ENCODE results near the gene ALK.

The ALK gene

DNA sequence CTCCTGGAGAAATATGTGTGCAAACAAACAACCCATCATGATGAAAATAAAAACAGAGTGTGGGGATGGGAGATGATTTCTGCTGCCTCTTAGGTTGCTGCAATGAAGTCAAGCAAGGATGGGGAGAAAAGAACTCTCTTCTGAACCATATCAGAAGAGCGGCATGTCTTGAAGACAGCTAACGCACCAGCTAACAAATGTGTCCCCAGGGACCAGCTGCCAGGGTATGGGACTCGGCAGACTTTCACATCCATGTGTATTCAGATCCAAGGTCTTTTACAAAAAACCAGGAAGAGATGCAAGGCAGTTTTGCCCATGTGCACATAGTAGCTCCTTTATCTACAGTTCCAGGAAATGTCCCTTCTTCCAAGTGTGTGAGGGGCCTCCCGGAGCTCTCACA, 680.8 kb downstream of the ALK start:
- TF ChIP-seq ZNF514 (tag by site-specific recombination; IDR thresholded peaks at IDR 0.05) = no peak
- TF ChIP-seq, protein P1, sequence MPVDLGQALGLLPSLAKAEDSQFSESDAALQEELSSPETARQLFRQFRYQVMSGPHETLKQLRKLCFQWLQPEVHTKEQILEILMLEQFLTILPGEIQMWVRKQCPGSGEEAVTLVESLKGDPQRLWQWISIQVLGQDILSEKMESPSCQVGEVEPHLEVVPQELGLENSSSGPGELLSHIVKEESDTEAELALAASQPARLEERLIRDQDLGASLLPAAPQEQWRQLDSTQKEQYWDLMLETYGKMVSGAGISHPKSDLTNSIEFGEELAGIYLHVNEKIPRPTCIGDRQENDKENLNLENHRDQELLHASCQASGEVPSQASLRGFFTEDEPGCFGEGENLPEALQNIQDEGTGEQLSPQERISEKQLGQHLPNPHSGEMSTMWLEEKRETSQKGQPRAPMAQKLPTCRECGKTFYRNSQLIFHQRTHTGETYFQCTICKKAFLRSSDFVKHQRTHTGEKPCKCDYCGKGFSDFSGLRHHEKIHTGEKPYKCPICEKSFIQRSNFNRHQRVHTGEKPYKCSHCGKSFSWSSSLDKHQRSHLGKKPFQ (tag by site-specific recombination; IDR thresholded peaks at IDR 0.05) = no peak
- H3K4me1 ChIP-seq (ENCODE audit: control insufficient read depth, insufficient read depth, low read length) = no peaks in the 10 kb centered on the region
- no peak overlapping the region for H3K4me3 ChIP-seq (ENCODE audit: low read depth, low read length)
- ChIA-PET CTCF (interaction anchor here (0.6 kb wide), 1 partner anchor 261 kb away, joined by 3 read pairs; no protein-coding TSS in a partner anchor), POLR2A (no interaction called here)
- no peaks in the 10 kb centered on the region for H3K36me3 ChIP-seq (ENCODE audit: control insufficient read depth in 2 of 2, insufficient read depth in 1 of 2, low read length in 2 of 2)
- H3K27ac ChIP-seq (ENCODE audit: extremely low read depth, low read depth, low read length) = no peak overlapping the region
- H3K9me3 ChIP-seq (ENCODE audit: control insufficient read depth, insufficient read depth, low read depth, low read length) = no peaks in the 10 kb centered on the region

- ChIA-PET CTCF (interaction anchor here (0.6 to 1.9 kb wide), 19 partner anchors 12 to 787 kb away, joined by 3 to 12 read pairs (median 4); no protein-coding TSS in a partner anchor), POLR2A (interaction anchor here (0.6 kb wide), 1 partner anchor 241 kb away, joined by 3 read pairs; no protein-coding TSS in a partner anchor)
- H3K4me1 ChIP-seq (ENCODE audit: control insufficient read depth, insufficient read depth, low read length) = no peaks in the 10 kb centered on the region
- no peaks in the 10 kb centered on the region for H3K9me3 ChIP-seq (ENCODE audit: control insufficient read depth, insufficient read depth, low read depth, low read length)
- H3K36me3 ChIP-seq (ENCODE audit: control insufficient read depth in 2 of 2, insufficient read depth in 1 of 2, low read length in 2 of 2) = no peaks in the 10 kb centered on the region
- H3K4me3 ChIP-seq (ENCODE audit: low read depth, low read length) = no peak overlapping the region
- no peak overlapping the region for H3K27ac ChIP-seq (ENCODE audit: extremely low read depth, low read depth, low read length)
- no peak for TF ChIP-seq ZNF530 (tag by site-specific recombination; IDR thresholded peaks at IDR 0.05; ENCODE audit: low read depth)
- TF ChIP-seq ZNF214 (tag by site-specific recombination; IDR thresholded peaks at IDR 0.05; ENCODE audit: borderline replicate concordance) = no peak
- TF ChIP-seq, protein P2, sequence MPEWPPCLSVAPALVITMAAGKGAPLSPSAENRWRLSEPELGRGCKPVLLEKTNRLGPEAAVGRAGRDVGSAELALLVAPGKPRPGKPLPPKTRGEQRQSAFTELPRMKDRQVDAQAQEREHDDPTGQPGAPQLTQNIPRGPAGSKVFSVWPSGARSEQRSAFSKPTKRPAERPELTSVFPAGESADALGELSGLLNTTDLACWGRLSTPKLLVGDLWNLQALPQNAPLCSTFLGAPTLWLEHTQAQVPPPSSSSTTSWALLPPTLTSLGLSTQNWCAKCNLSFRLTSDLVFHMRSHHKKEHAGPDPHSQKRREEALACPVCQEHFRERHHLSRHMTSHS (tag by site-specific recombination; IDR thresholded peaks at IDR 0.05) = no peak
- no peak for TF ChIP-seq ZNF175 (tag by site-specific recombination; IDR thresholded peaks at IDR 0.05)
- TF ChIP-seq ZNF560 (tag by site-specific recombination; IDR thresholded peaks at IDR 0.05; ENCODE audit: borderline replicate concordance) = no peak
- TF ChIP-seq ZNF449 (tag by site-specific recombination; IDR thresholded peaks at IDR 0.05) = peak; percentile 92
Measured at GRCh38 chr2:29239209-29239960, 682.0 kb downstream of the ALK start.

DNA sequence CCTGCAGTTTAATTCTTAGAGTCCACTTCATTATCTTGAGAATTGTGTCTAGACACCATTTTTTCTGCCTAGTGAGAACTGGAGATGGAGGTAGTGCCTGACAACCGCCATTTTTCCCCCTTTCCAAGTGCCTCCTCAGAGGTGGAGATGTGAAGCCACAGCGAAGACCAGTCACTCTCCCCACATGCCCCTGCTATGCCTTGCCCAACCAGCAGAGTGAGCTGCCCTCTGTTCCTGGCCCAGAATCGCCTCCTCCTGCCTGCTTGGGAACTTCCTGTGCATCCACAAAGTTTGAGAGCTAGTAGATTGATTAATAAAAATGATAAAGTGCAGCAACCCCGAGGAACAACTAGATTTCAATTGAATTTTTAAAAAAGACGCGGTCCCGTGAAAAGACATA, 682.9 kb downstream of the ALK start:
- ChIA-PET POLR2A (interaction anchor here (0.6 kb wide), 1 partner anchor 242 kb away, joined by 3 read pairs; no protein-coding TSS in a partner anchor), CTCF (interaction anchor here (0.6 to 1.9 kb wide), 16 partner anchors 13 to 788 kb away, joined by 3 to 12 read pairs (median 4); no protein-coding TSS in a partner anchor)
- Histone ChIP-seq H3K4me1 (ENCODE audit: control insufficient read depth, insufficient read depth, low read length) (no peaks in the 10 kb centered on the region), H3K36me3 (ENCODE audit: control insufficient read depth in 2 of 2, insufficient read depth in 1 of 2, low read length in 2 of 2) (no peaks in the 10 kb centered on the region), H3K27ac (ENCODE audit: extremely low read depth, low read depth, low read length) (no peak overlapping the region), H3K4me3 (ENCODE audit: low read depth, low read length) (no peak overlapping the region), H3K9me3 (ENCODE audit: control insufficient read depth, insufficient read depth, low read depth, low read length) (no peaks in the 10 kb centered on the region)
- TF ChIP-seq KLF17 (tag by site-specific recombination; IDR thresholded peaks at IDR 0.05) (no peak), ZNF747 (tag by site-specific recombination; IDR thresholded peaks at IDR 0.05) (no peak), ZNF654 (tag by site-specific recombination; IDR thresholded peaks at IDR 0.05; ENCODE audit: low read depth) (peak; percentile 33; the same call in 1 of the 2 replicates), ZNF596 (tag by site-specific recombination; IDR thresholded peaks at IDR 0.05) (no peak)
- TF ChIP-seq, protein P3, sequence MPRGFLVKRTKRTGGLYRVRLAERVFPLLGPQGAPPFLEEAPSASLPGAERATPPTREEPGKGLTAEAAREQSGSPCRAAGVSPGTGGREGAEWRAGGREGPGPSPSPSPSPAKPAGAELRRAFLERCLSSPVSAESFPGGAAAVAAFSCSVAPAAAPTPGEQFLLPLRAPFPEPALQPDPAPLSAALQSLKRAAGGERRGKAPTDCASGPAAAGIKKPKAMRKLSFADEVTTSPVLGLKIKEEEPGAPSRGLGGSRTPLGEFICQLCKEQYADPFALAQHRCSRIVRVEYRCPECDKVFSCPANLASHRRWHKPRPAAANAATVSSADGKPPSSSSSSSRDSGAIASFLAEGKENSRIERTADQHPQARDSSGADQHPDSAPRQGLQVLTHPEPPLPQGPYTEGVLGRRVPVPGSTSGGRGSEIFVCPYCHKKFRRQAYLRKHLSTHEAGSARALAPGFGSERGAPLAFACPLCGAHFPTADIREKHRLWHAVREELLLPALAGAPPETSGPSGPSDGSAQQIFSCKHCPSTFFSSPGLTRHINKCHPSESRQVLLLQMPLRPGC (tag by site-specific recombination; IDR thresholded peaks at IDR 0.05) = no peak
- TF ChIP-seq, protein P4, sequence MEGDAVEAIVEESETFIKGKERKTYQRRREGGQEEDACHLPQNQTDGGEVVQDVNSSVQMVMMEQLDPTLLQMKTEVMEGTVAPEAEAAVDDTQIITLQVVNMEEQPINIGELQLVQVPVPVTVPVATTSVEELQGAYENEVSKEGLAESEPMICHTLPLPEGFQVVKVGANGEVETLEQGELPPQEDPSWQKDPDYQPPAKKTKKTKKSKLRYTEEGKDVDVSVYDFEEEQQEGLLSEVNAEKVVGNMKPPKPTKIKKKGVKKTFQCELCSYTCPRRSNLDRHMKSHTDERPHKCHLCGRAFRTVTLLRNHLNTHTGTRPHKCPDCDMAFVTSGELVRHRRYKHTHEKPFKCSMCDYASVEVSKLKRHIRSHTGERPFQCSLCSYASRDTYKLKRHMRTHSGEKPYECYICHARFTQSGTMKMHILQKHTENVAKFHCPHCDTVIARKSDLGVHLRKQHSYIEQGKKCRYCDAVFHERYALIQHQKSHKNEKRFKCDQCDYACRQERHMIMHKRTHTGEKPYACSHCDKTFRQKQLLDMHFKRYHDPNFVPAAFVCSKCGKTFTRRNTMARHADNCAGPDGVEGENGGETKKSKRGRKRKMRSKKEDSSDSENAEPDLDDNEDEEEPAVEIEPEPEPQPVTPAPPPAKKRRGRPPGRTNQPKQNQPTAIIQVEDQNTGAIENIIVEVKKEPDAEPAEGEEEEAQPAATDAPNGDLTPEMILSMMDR (tag by site-specific recombination; IDR thresholded peaks at IDR 0.05) = peak; percentile 31; the same call in 1 of the 2 replicates

Measured in HEK293 (cell line).